GM20431 (cell line): ENCODE data around the gene SORL1-AS1.

ENCODE experiments used
- in situ Hi-C: fragments of 300-500 bp; cut with MseI, MboI; formaldehyde crosslinking; loops from one replicate; pipeline ENCODE4 v1.15.0; 2020; ENCODE audit warnings: low sequenced_read_pairs; ENCODE audit not compliant: unreplicated experiment

SORL1-AS1 gene

DNA sequence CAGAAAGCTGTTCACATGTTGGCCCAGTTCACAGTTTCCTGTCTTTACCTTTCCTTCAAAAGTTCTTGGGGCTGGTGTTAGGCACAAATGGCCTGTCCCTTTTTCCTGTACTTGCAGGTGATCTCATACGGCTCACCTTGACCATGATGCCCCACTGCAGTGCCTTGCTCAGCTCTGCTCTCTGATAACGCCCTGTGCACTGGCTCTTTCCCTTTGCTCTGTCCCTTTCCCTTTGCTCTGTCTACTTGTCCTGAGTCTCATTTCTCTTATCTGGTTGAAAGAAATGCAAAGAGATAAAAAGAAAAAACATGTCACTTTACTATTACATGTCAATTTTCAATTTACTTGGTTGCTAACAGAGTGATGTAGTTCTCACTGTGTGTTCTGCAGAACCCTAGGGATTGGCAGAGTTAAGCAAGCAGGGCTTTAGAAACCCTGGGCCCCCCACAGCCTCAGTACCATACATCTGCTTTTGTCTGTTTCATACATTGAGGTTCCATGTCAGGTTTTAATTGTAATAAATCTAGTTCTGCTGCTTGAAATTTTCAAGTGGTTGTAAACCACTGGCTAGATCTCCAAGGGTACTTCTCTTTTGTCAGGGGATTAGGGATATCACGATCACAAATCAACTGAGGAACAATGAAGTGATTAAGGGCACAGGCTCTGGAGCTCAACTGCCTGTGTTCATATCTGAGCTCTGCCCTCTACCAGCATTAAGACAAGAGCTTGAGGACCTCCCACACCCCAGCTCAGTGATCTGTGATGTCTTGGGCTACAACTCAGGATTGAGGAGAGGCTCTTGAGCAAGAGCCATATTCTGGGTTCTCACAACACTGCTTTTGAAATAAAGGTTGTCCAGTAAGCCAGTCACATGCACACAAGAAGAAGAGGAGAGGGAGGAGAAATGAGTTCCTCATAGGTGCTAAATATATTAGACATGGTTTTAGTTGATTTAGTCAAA lies 16.9 kb downstream of the SORL1-AS1 start:
- in situ Hi-C loops, result no loop called here

DNA sequence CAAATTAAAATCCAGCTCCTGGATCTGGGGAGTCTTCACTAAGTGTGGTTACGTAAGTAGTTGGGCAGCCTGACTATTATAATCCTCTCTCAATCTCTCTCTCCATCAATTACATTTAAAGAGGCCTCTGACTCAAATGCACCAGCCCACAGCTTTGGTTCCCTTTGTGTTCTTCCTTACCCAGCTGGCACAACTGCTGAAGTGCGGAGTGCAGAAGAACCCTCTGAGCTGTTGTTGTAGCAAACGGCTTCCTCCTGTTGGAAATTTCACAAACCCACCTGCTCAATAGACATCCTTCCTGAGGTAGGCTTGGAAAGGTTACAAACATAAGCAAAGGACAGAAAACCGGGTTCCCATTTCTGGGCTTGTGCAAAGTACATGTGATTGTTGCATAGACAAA lies 17.6 kb downstream of the SORL1-AS1 start:
- in situ Hi-C loops, result no loop called here

GRCh38 chr11:121431820-121432526 lies 20.8 kb downstream of the SORL1-AS1 start:
- in situ Hi-C loops, result no loop called here

GRCh38 chr11:121429556-121429955 lies 23.2 kb downstream of the SORL1-AS1 start:
- in situ Hi-C loops, result no loop called here

DNA sequence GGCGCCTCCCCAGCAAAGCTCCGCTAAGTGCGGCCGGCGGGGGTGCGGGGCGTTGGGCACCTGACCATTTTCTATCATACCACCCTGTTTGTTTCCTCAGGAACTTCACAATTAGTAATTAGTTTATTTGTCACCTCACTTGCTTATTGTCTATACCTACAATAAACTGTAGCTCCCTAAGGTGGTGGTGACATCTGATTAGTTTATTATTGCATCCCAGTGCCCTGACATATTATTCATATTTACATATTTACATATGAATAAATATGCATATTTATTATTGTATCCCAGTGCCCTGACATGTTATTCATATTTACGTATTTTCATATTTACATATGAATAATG lies 25.4 kb downstream of the SORL1-AS1 start:
- in situ Hi-C loops, result no loop called here

DNA sequence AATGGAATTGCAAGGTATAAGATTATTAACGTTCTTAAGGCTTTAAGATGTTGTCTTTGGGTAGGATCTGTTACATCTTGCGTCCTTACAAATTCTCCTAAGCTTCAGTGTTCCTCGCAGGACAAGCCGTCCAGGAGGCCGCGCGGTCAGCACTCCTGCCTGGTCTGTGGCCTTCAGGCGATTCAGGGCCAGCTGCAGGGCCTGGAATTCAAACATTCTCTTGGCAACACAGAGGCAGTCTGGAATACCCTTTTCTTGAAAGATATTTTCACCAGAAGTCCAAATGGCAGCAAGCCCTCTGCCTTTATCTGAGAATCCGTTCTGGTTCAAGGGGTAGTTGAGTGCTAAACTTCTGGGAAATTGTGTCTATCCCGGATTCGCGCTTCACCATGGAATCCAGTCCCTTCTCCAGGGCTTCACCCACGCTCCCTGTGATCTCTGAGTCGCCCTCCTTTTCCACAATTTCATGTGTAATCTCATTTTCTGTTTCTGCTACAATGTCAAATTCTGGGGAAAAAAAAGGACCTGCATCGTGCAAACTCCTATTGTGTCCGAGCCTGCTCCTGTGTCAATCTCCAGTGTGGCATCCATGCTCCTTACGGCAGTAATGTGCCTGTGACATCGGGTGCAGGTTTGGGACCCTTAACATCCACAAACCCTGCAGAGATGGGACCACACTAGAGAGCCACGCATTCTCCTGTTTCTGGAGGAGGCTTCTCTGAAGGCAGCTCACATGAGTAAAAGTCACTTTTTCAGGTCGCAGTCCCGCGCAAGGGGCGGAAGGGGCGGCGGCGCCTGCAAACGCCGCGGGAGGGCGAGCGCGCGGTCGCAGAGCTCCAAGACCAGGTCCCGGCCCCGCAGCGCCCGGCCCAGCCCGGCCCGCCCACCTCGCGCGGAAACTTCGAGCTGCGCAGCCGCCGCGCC lies 26.0 kb downstream of the SORL1-AS1 start:
- in situ Hi-C loops, result no loop called here

DNA sequence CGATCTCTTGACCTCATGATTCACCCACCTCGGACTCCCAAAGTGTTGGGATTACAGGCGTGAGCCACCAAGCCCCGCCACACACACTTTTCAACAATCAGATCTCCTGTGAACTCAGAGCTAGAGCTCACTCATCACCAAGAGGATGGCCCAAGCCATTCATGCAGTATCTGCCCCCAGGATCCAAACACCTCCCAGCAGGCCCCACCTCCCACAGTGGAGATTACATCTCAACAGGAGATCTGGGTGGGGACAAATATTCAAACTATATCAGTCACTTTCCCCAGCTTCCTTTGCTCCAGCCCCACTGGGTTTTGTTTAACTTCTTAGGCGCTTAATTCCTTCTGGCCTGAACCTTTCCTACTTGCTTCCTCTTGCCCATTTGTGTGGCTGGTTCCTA lies 26.9 kb downstream of the SORL1-AS1 start:
- in situ Hi-C loops, result no loop called here

DNA sequence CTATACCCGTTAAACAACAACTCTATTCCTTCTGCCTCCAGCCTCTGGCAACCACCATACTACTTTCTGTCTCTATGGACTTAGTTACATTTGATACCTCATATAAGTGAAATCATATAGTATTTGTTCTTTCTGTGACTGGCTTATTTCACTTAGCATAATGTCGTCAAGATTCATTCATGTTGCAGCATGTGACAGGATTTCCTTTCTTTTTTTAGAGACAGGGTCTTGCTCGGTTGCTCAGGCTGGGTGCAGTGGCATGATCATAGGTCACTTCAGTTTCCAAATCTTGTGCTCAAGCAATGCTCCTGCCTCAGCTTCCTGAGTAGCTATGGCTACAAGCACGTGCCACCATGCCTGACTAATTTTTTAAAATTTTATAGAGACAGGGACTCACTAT lies 30.1 kb downstream of the SORL1-AS1 start:
- in situ Hi-C loops, result no loop called here

DNA sequence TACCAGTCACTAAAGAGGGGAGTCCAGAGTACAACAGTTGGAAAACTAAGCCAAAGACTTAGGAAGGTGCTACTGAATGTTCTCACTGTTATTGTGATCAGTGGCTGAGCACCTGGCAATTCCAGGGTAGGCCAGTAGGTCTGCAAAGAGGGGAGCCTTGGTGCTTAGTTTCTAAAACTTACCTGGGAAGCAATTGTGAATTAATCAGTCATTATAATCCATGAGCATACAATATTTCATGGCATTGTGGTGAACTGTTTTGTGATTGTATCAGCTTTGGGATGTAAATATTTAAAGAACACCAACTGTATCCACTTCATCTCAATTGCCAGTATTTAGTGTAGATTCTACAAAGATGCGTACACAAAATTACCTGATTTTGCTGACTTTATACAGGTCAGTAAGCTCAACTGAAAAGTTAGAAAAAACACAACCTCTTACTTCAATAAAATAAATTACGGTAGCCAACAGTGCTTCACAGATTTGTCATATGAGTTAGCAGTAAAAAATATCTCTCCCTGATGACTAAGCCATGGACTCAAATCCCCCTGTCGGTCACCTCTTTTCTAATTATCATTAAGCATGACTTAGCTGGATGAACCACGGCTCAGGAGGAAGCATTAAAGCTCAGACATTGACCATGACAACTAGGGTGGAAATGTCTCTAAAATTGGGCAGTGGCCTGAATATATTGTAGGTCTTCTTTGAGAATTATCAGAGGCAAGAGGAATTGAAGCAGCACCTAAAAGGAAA lies 31.4 kb downstream of the SORL1-AS1 start:
- in situ Hi-C loops, result no loop called here

- in situ Hi-C loops, result no loop called here
These were observed 32.4 kb downstream of the SORL1-AS1 start for GRCh38 chr11:121420398-121420797.

DNA sequence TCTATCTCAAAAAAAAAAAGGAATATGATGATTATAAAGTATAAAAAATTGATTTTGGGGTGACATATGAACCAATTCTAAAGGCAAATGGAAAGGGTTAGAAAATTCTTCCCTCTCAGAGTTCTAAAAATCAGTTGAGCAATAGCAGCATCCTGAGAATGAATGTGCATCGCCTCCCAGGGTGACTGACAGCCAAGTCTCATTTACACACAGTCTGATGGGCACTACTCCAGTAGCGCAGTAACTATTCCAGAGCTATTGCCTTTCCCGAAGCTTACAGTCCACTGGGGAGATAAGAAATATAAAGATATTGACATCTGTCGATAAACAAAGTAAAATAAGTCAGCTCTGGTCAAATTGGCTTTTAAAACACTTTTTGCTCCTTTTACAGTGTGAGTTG lies 32.9 kb downstream of the SORL1-AS1 start:
- in situ Hi-C loops, result no loop called here

DNA sequence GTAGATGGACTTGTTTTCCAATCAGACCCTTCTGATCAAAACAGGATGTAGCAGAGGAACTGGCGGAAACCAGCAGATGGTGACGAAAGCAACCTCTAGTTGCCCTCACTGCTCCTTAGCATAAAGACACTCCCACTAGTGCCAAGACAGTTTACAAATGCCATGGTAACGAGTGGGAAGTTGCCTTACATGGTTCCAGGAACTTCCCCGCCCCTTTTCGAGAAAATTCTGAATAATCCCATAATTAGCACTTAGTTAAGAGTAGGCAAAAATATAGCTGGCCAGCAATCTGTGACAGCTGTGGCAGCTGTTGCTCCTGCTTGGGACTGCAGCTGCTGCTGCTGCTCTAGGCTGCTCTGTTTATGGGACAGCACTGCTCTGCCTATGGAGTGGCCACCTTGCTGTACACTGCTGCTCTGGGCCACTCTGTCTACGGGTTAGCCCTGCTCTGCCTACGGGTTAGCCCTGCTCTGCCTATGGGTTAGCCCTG lies 34.1 kb downstream of the SORL1-AS1 start:
- in situ Hi-C loops, result no loop called here

DNA sequence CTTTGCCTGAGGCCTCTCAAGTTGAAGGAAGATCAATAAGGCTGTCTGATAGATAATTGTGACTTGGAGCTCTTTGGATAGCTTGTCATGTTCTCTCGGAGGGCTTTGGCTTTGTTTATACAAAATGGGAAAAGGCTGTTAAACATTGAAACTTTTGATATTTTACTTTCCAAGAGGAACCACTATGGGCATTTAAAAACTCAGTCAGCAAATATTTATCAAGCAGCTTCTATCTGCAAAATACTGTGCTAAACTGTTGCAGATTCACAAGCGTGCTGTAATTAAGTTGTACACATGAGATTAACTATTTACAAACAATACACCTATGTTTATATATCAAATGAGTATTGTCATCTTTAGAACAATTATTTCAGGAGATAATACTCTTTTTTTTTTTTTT lies 35.2 kb downstream of the SORL1-AS1 start:
- in situ Hi-C loops, result no loop called here

- in situ Hi-C loops, result no loop called here
These were observed 35.7 kb downstream of the SORL1-AS1 start for GRCh38 chr11:121417055-121417551.

- in situ Hi-C loops, result no loop called here
These were observed 36.9 kb downstream of the SORL1-AS1 start for GRCh38 chr11:121415856-121416255.

DNA sequence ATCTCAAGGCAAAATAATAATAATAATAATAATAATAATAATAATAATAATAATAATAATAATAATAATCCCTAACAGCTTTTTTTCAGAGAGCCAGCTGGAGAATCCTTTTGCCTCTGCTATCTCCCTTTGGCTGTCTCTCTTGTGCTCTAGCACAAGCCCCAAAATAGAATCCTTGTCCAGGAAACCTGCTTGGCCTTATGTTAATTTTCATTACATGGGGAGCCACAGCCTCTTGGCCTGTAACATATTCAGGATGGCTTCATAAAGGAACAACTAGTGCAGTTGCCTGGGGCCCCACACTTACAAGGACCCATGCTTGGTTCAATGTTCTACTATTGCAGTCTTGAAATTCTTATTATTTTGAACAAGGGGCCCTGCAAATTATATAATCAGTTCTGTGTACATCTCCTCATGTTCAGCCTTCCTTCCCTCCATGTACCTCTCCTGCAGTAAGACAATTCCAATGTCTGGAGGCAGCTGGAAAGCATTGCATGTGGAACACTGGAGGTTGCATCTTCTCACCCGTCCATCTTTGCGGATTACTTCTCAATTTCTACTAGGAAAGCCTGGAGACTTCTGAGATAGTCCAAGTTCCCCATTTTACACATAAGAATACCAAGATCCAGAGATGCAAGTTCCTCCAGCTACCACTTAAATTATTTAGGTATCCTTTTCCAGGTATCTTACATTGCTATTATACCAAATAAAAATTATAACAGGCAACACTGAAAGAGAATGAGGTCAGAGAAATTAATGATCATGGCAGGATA lies 38.4 kb downstream of the SORL1-AS1 start:
- in situ Hi-C loops, result no loop called here

GRCh38 chr11:121412711-121413415 lies 39.9 kb downstream of the SORL1-AS1 start:
- in situ Hi-C loops, result no loop called here

DNA sequence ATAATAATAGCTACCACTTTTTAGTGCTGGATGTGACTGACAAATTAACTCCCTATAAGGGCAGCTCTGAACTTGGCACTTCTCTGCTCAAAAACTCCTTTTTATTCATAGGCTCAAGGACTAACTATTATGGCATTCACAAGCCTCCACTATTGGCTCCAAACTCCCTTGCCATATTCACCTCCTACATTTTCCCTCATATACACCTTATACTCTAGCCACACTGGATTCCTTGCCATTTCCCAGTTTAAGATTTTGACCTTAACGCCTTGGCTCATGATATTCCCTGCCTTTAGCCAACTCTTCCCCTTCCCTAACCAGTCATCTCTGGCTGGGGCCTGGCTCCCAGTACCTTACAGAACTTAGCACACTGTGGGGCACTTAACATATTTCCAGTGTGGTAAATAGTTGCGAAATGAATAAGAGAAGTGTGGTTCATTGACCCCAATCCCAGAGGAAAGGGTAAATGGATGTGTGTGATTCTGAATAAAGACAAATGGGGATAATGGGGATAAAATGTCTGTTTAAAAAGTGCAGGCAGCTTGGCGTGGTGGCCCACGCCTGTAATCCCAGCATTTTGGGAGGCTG lies 40.7 kb downstream of the SORL1-AS1 start:
- in situ Hi-C loops, result no loop called here
